SK-N-SH treated with all-trans-retinoic acid at 6 μM for 48 hours (cell line): ENCODE data around the gene SLC35A2.

Experiments
- ATAC-seq: fragments of 200-7000 bp; cut with Tn5 transposase; 3 replicates; pipeline ENCODE4 v1.9.1; 2020; ENCODE audit warnings: mild to moderate bottlenecking, moderate library complexity
- ARNTL ChIP-seq: fragments of 450-650 bp; formaldehyde crosslinking; IDR thresholded peaks from 2 replicates; pipeline ENCODE4 v1.5.0; 2020; ENCODE audit warnings: low read depth, mild to moderate bottlenecking, moderate library complexity, borderline replicate concordance
- BACH2 ChIP-seq: fragments of 250-450 bp; sonication (Bioruptor Pico); IDR thresholded peaks from 2 replicates; pipeline ENCODE4 v1.9.0; 2021; ENCODE audit warnings: mild to moderate bottlenecking, borderline replicate concordance
- CREB5 ChIP-seq: fragments of 250-450 bp; sonication (Bioruptor Pico); IDR thresholded peaks from 2 replicates; pipeline ENCODE4 v1.5.1; 2020; ENCODE audit warnings: low read depth, mild to moderate bottlenecking, moderate library complexity
- CSRNP3 ChIP-seq: fragments of 250-450 bp; sonication (Bioruptor Pico); IDR thresholded peaks from 2 replicates; pipeline ENCODE4 v1.5.1; 2021; ENCODE audit warnings: mild to moderate bottlenecking, moderate library complexity
- ESRRG ChIP-seq: fragments of 250-450 bp; sonication (Bioruptor Pico); IDR thresholded peaks from 2 replicates; pipeline ENCODE4 v1.6.1; 2021; ENCODE audit warnings: mild to moderate bottlenecking
- GLIS3 ChIP-seq: fragments of 250-450 bp; sonication (Bioruptor Pico); IDR thresholded peaks from 2 replicates; pipeline ENCODE4 v1.5.0; 2020; ENCODE audit warnings: mild to moderate bottlenecking, moderate library complexity
- ISL1 ChIP-seq: fragments of 250-450 bp; sonication (Bioruptor Pico); IDR thresholded peaks from 2 replicates; pipeline ENCODE4 v2.1.2; 2022; ENCODE audit warnings: mild to moderate bottlenecking, moderate library complexity
- OSR1 ChIP-seq: fragments of 250-450 bp; sonication (Bioruptor Pico); IDR thresholded peaks from 2 replicates; pipeline ENCODE4 v1.8.0; 2022; ENCODE audit warnings: moderate library complexity, mild to moderate bottlenecking, inconsistent platforms
- POU6F1 ChIP-seq: fragments of 250-450 bp; sonication (Bioruptor Pico); IDR thresholded peaks from 2 replicates; pipeline ENCODE4 v1.8.0; 2021; ENCODE audit warnings: low read depth, mild to moderate bottlenecking, moderate library complexity, borderline replicate concordance
- PPARA ChIP-seq: fragments of 250-450 bp; sonication (Bioruptor Pico); IDR thresholded peaks from 2 replicates; pipeline ENCODE4 v1.5.0; 2020; ENCODE audit warnings: mild to moderate bottlenecking, borderline replicate concordance
- RARB ChIP-seq: fragments of 250-450 bp; sonication (Bioruptor Pico); IDR thresholded peaks from 2 replicates; pipeline ENCODE4 v1.8.0; 2021; ENCODE audit warnings: mild to moderate bottlenecking, moderate library complexity
- SNAI2 ChIP-seq: fragments of 250-450 bp; sonication (Bioruptor Pico); IDR thresholded peaks from 2 replicates; pipeline ENCODE4 v1.5.0; 2020; ENCODE audit warnings: mild to moderate bottlenecking, moderate library complexity
- TCF4 ChIP-seq: fragments of 250-450 bp; sonication (Bioruptor Pico); IDR thresholded peaks from 2 replicates; pipeline ENCODE4 v1.8.0; 2021; ENCODE audit warnings: mild to moderate bottlenecking, moderate library complexity, borderline replicate concordance
- TOX ChIP-seq: fragments of 250-450 bp; sonication (Bioruptor Pico); IDR thresholded peaks from 2 replicates; pipeline ENCODE4 v1.8.0; 2021; ENCODE audit warnings: mild to moderate bottlenecking, moderate library complexity, borderline replicate concordance
- TSHZ2 ChIP-seq: fragments of 250-450 bp; sonication (Bioruptor Pico); IDR thresholded peaks from 2 replicates; pipeline ENCODE4 v1.5.0; 2020; ENCODE audit warnings: mild to moderate bottlenecking, moderate library complexity
- ZC3H10 ChIP-seq: fragments of 250-450 bp; sonication (Bioruptor Pico); IDR thresholded peaks from 2 replicates; pipeline ENCODE4 v1.5.1; 2021; ENCODE audit warnings: mild to moderate bottlenecking, moderate library complexity
- ZFP3 ChIP-seq: fragments of 250-450 bp; sonication (Bioruptor Pico); IDR thresholded peaks from 2 replicates; pipeline ENCODE4 v1.5.0; 2020; ENCODE audit warnings: mild to moderate bottlenecking, moderate library complexity
- ZFP30 ChIP-seq: fragments of 450-650 bp; formaldehyde crosslinking; IDR thresholded peaks from 2 replicates; pipeline ENCODE4 v1.5.0; 2022; ENCODE audit warnings: mild to moderate bottlenecking, moderate library complexity
- ZNF565 ChIP-seq: fragments of 450-650 bp; formaldehyde crosslinking; conservative IDR thresholded peaks from 2 replicates; pipeline ENCODE4 v1.5.0; 2020; ENCODE audit warnings: low read depth, mild to moderate bottlenecking, moderate library complexity
- ZNF70 ChIP-seq: fragments of 450-650 bp; formaldehyde crosslinking; IDR thresholded peaks from 2 replicates; pipeline ENCODE4 v1.5.0; 2020; ENCODE audit warnings: mild to moderate bottlenecking, moderate library complexity
- ZNF8 ChIP-seq: fragments of 450-650 bp; formaldehyde crosslinking; IDR thresholded peaks from 2 replicates; pipeline ENCODE4 v1.5.0; 2020; ENCODE audit warnings: mild to moderate bottlenecking, moderate library complexity

SLC35A2 gene

GRCh38 chrX:48935301-48935670 is 23.8 kb upstream of the SLC35A2 start:
- TF ChIP-seq TCF4 (CRISPR knock-in tag) (no peak), ZNF565 (no peak), ZFP30 (CRISPR knock-in tag) (no peak), POU6F1 (CRISPR knock-in tag) (no peak), ZC3H10 (no peak), CSRNP3 (no peak), CREB5 (CRISPR knock-in tag) (no peak), ZFP3 (no peak), ISL1 (CRISPR knock-in tag) (no peak)
- TF ChIP-seq, all 23 proteins: peak for 0
- no peak for ATAC-seq

- no peak for ATAC-seq
- TF ChIP-seq POU6F1 (CRISPR knock-in tag), result no peak
- TF ChIP-seq OSR1 (CRISPR knock-in tag), result no peak
- no peak for TF ChIP-seq TOX (CRISPR knock-in tag)
- no peak for TF ChIP-seq TCF4 (CRISPR knock-in tag)
- no peak for TF ChIP-seq ESRRG (CRISPR knock-in tag)
- no peak for TF ChIP-seq ISL1 (CRISPR knock-in tag)
- TF ChIP-seq ZNF70 (CRISPR knock-in tag), result no peak
- TF ChIP-seq ZNF8, result no peak
- TF ChIP-seq SNAI2 (CRISPR knock-in tag), result no peak
- TF ChIP-seq TSHZ2 (CRISPR knock-in tag), result no peak
- no peak for TF ChIP-seq ARNTL (CRISPR knock-in tag)
- TF ChIP-seq CSRNP3, result no peak
- TF ChIP-seq PPARA (CRISPR knock-in tag), result no peak
- no peak for TF ChIP-seq BACH2 (CRISPR knock-in tag)
- no peak for TF ChIP-seq CREB5 (CRISPR knock-in tag)
- no peak for TF ChIP-seq ZFP3
- no peak for TF ChIP-seq RARB (CRISPR knock-in tag)
- TF ChIP-seq ZFP30 (CRISPR knock-in tag), result no peak
- TF ChIP-seq GLIS3, result no peak
- TF ChIP-seq ZNF565, result no peak
These were observed 23.3 kb upstream of the SLC35A2 start for GRCh38 chrX:48934581-48935300.
